Kidney (tissue), 14 donors: ENCODE measurements around the gene TNFAIP8L3. TPM values are rescaled to one million over a fixed set of nuclear protein-coding genes. Genes with fewer than 3 reads are reported as not detected.

Source experiments
- DNase-seq, 5 donors: peaks; one replicate each; pipeline ENCODE4 v3.0.0-alpha.2; 2013 to 2020
- FAIRE-seq: peaks from 2 replicates; lab custom pipeline; 2012; peaks lifted over from hg19 to GRCh38; lab: Jason Lieb, UNC
- H3K27ac ChIP-seq, 2 donors: one replicate each; pipeline ENCODE4 v1.7.0; 2013; ENCODE audit warnings: low read depth in 2 of 2, low read length in 2 of 2, inconsistent platforms in 1 of 2
- H3K27me3 ChIP-seq: one replicate; pipeline ENCODE4 v1.7.1; 2013; ENCODE audit warnings: low read length, inconsistent platforms; ENCODE audit not compliant: control insufficient read depth, insufficient read depth
- H3K36me3 ChIP-seq, 3 donors: one replicate each; pipeline versions ENCODE4 v1.7.0 to v1.7.1; 2013; ENCODE audit warnings: low read length in 3 of 3, control low read depth in 1 of 3, inconsistent platforms in 1 of 3; ENCODE audit not compliant: insufficient read depth in 3 of 3, control insufficient read depth in 2 of 3
- H3K4me1 ChIP-seq, 3 donors: one replicate each; pipeline versions ENCODE4 v1.7.0 to v1.7.1; 2013; ENCODE audit warnings: low read length in 3 of 3, inconsistent platforms in 1 of 3, low read depth in 1 of 3; ENCODE audit not compliant: control insufficient read depth in 2 of 3, insufficient read depth in 2 of 3
- H3K4me3 ChIP-seq, 3 donors: one replicate each; pipeline versions ENCODE4 v1.7.0 to v1.8.1; 2013; ENCODE audit warnings: low read length in 3 of 3, control low read depth in 1 of 3, inconsistent platforms in 1 of 3
- H3K9ac ChIP-seq, 3 donors: one replicate each; pipeline versions ENCODE4 v1.7.0 to v1.7.1; 2013; ENCODE audit warnings: low read length in 3 of 3, control low read depth in 1 of 3, inconsistent platforms in 1 of 3
- H3K9me3 ChIP-seq, 3 donors: one replicate each; pipeline versions ENCODE4 v1.7.0 to v1.7.1; 2013; ENCODE audit warnings: low read length in 3 of 3, control low read depth in 1 of 3, inconsistent platforms in 1 of 3; ENCODE audit not compliant: control insufficient read depth in 2 of 3, insufficient read depth in 1 of 3
- intact Hi-C: fragments of 100-400 bp; cut with DNase I; formaldehyde crosslinking; loops from one replicate; pipeline ENCODE4 v1.11.1; 2022
- polyA plus RNA-seq: library from polyadenylated mRNA; stranded (reverse); fragments of 350-450 nt; fragmentation: Illumina TruSeq; extraction: RNeasy Lipid Tissue Mini Kit (QIAGEN cat#74804); gene quantifications from one replicate; pipeline ENCODE4 v1.2.3, GENCODE V29; 2014; ENCODE audit warnings: low read depth, low replicate concordance; ENCODE audit not compliant: insufficient read depth
- total RNA-seq: library from RNA; stranded (reverse); fragmentation: NEBNext Ultra II Directional; extraction: Animal tissue kit (Norgen Biotek cat#: 25700); gene quantifications from one replicate; pipeline ENCODE4 v1.2.1, GENCODE V29; 2021
- TF ChIP-seq, protein P1 (sequence below): IDR thresholded peaks from 3 replicates; pipeline ENCODE4 v1.5.1; 2012; ENCODE audit warnings: mild to moderate bottlenecking, moderate library complexity, borderline replicate concordance; ENCODE audit not compliant: insufficient read depth; ENCODE audit errors: extremely low read depth
- donor health status: control.
- donor health status: control.
- donor health status: control.
- donor health status: control.
- donor health status: control.
- donor health status: DM: yes; HTN: yes; CAD: no.
- donor health status: Normal renal cell carcinoma (clear cell type).

Gene TNFAIP8L3
- total and polyA plus RNA-seq, 2 donors from 2014 or later: 2.4 to 8.9 TPM

- no peak overlapping the region for H3K27ac ChIP-seq
Measured at GRCh38 chr15:51093839-51094605, 684 bp downstream of the TNFAIP8L3 start.

DNA sequence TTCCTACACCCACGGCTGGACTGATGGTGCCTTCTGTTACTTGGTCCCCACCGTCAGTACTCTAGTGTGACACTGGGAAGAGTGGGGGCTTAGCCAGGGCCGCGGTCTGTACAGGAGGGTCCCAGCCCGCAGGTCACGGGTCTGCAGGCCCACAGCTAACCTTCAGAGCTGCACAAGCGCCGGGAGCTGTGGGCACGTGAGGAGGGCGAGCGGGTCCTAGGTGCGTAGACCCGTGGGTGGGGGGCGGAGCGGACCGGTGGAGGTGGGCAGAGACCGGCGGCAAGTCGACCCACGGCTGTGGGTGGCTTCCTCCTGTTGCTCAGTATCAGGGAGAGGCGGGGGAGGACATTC lies 1.2 kb downstream of the TNFAIP8L3 start:
- DNase-seq (peak in 1 of 5 donors; percentile 47), FAIRE-seq (no peak)
- Histone ChIP-seq H3K27ac (no peak overlapping the region), H3K4me1 (no peaks in the 10 kb centered on the region), H3K27me3 (peaks cover 7% of the 10 kb centered on the region), H3K36me3 (no peaks in the 10 kb centered on the region), H3K4me3 (no peak overlapping the region), H3K9me3 (no peaks in the 10 kb centered on the region), H3K9ac (no peak overlapping the region)
- TF ChIP-seq, protein P1, sequence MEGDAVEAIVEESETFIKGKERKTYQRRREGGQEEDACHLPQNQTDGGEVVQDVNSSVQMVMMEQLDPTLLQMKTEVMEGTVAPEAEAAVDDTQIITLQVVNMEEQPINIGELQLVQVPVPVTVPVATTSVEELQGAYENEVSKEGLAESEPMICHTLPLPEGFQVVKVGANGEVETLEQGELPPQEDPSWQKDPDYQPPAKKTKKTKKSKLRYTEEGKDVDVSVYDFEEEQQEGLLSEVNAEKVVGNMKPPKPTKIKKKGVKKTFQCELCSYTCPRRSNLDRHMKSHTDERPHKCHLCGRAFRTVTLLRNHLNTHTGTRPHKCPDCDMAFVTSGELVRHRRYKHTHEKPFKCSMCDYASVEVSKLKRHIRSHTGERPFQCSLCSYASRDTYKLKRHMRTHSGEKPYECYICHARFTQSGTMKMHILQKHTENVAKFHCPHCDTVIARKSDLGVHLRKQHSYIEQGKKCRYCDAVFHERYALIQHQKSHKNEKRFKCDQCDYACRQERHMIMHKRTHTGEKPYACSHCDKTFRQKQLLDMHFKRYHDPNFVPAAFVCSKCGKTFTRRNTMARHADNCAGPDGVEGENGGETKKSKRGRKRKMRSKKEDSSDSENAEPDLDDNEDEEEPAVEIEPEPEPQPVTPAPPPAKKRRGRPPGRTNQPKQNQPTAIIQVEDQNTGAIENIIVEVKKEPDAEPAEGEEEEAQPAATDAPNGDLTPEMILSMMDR: no peak
- intact Hi-C loops: no loop called here

More at GRCh38 chr15:51093839-51094605, 684 bp downstream of the TNFAIP8L3 start:
- Histone ChIP-seq H3K9ac (no peak overlapping the region), H3K4me1 (no peaks in the 10 kb centered on the region), H3K27me3 (peaks cover 7% of the 10 kb centered on the region), H3K9me3 (no peaks in the 10 kb centered on the region), H3K4me3 (peak overlapping the region in 1 of 3 donors; percentile 41), H3K36me3 (no peaks in the 10 kb centered on the region)
- DNase-seq (peak; percentile 37 to 79 (median 46)), FAIRE-seq (no peak)
- intact Hi-C loops: no loop called here
- TF ChIP-seq, protein P1: no peak

GRCh38 chr15:51092480-51093040 lies 2.1 kb downstream of the TNFAIP8L3 start:
- DNase-seq (no peak), FAIRE-seq (no peak)
- Histone ChIP-seq H3K36me3 (no peaks in the 10 kb centered on the region), H3K27me3 (peaks cover 7% of the 10 kb centered on the region), H3K4me3 (no peak overlapping the region), H3K4me1 (no peaks in the 10 kb centered on the region), H3K9me3 (no peaks in the 10 kb centered on the region), H3K27ac (no peak overlapping the region), H3K9ac (no peak overlapping the region)
- TF ChIP-seq, protein P1: no peak
- intact Hi-C loops: no loop called here
